Measurements from ENCODE around the gene MYDGF. TPM values are rescaled to one million over a fixed set of nuclear protein-coding genes. Genes with fewer than 3 reads are reported as not detected.

MYDGF gene
- total RNA-seq, 6 experiments from 2014 or later, result 266 to 322 (median 283) TPM

GRCh38 chr19:4656102-4656501 lies 14.0 kb downstream of the MYDGF start:
- no peak for TF ChIP-seq CTCF (IDR thresholded peaks at IDR 0.05)
- H3K27ac Mint-ChIP-seq, result no peak overlapping the region
- H3K4me1 Mint-ChIP-seq (ENCODE audit: low read depth), result peaks cover 2% of the 10 kb centered on the region
- no peak overlapping the region for H3K4me3 Mint-ChIP-seq
- no peaks in the 10 kb centered on the region for H3K9me3 Mint-ChIP-seq
- H3K36me3 Mint-ChIP-seq (ENCODE audit: low read depth), result peaks cover 22% of the 10 kb centered on the region
- no peak for DNase-seq
- H3K27me3 Mint-ChIP-seq (ENCODE audit: insufficient read depth), result no peaks in the 10 kb centered on the region; the same call in 1 of the 2 replicates

- peaks cover 13% of the 10 kb centered on the region for H3K36me3 Mint-ChIP-seq (ENCODE audit: low read depth)
- no peaks in the 10 kb centered on the region; the same call in 1 of the 2 replicates for H3K27me3 Mint-ChIP-seq (ENCODE audit: insufficient read depth)
- no peak overlapping the region for H3K4me3 Mint-ChIP-seq
- no peak overlapping the region; the same call in 1 of the 2 replicates for H3K27ac Mint-ChIP-seq
- TF ChIP-seq CTCF (IDR thresholded peaks at IDR 0.05), result no peak
- H3K9me3 Mint-ChIP-seq, result no peaks in the 10 kb centered on the region
- no peaks in the 10 kb centered on the region for H3K4me1 Mint-ChIP-seq (ENCODE audit: low read depth)
- DNase-seq, result no peak
These were observed 15.4 kb downstream of the MYDGF start for GRCh38 chr19:4654437-4655361.

- Mint-ChIP-seq H3K27me3 (ENCODE audit: insufficient read depth) (no peaks in the 10 kb centered on the region; the same call in 1 of the 2 replicates), H3K4me1 (ENCODE audit: low read depth) (no peaks in the 10 kb centered on the region), H3K9me3 (no peaks in the 10 kb centered on the region), H3K36me3 (ENCODE audit: low read depth) (peaks cover 10% of the 10 kb centered on the region), H3K4me3 (no peak overlapping the region), H3K27ac (no peak overlapping the region)
- DNase-seq, result no peak
- TF ChIP-seq CTCF (IDR thresholded peaks at IDR 0.05), result no peak
These were observed 16.2 kb downstream of the MYDGF start for GRCh38 chr19:4653793-4654436.

GRCh38 chr19:4652075-4652474 lies 18.1 kb downstream of the MYDGF start:
- TF ChIP-seq CTCF (IDR thresholded peaks at IDR 0.05), result no peak
- Mint-ChIP-seq H3K9me3 (no peaks in the 10 kb centered on the region), H3K27me3 (ENCODE audit: insufficient read depth) (no peaks in the 10 kb centered on the region), H3K4me1 (ENCODE audit: low read depth) (no peaks in the 10 kb centered on the region), H3K4me3 (no peak overlapping the region), H3K27ac (no peak overlapping the region), H3K36me3 (ENCODE audit: low read depth) (peaks cover 10% of the 10 kb centered on the region)
- no peak for DNase-seq

GRCh38 chr19:4650159-4650558 lies 20.0 kb downstream of the MYDGF start:
- peaks cover 2% of the 10 kb centered on the region; the same call in 1 of the 2 replicates for H3K27me3 Mint-ChIP-seq (ENCODE audit: insufficient read depth)
- H3K27ac Mint-ChIP-seq, result no peak overlapping the region
- no peaks in the 10 kb centered on the region for H3K4me1 Mint-ChIP-seq (ENCODE audit: low read depth)
- H3K4me3 Mint-ChIP-seq, result no peak overlapping the region
- H3K36me3 Mint-ChIP-seq (ENCODE audit: low read depth), result peaks cover 13% of the 10 kb centered on the region
- DNase-seq, result no peak
- TF ChIP-seq CTCF (IDR thresholded peaks at IDR 0.05), result no peak
- H3K9me3 Mint-ChIP-seq, result no peaks in the 10 kb centered on the region

Measured in HFFc6 (cell line).